HAP-1 (cell line): ENCODE measurements around the gene ZC2HC1B.

Experiments used
- DNase-seq, 2 experiments: peaks; one replicate each; pipeline ENCODE4 v3.0.0-alpha.2; 2016 to 2020; ENCODE audit warnings: low spot score in 2 of 2
- H3K27me3 ChIP-seq: fragments of 250-450 bp; sonication (Bioruptor Pico); 2 replicates; pipeline ENCODE4 v1.5.1; 2020; ENCODE audit warnings: low read depth, mild to moderate bottlenecking, moderate library complexity
- H3K36me3 ChIP-seq: fragments of 250-450 bp; sonication (Bioruptor Pico); replicated peaks from 2 replicates; pipeline ENCODE4 v1.5.1; 2020; ENCODE audit warnings: mild to moderate bottlenecking
- H3K4me1 ChIP-seq: fragments of 250-450 bp; sonication (Bioruptor Pico); 2 replicates; pipeline ENCODE4 v1.5.1; 2020; ENCODE audit warnings: mild to moderate bottlenecking
- H3K4me3 ChIP-seq: fragments of 250-450 bp; sonication (Bioruptor Pico); 2 replicates; pipeline ENCODE4 v1.5.1; 2020; ENCODE audit warnings: mild to moderate bottlenecking, moderate library complexity
- H3K9me3 ChIP-seq: fragments of 250-450 bp; sonication (Bioruptor Pico); 2 replicates; pipeline ENCODE4 v1.5.1; 2020; ENCODE audit warnings: mild to moderate bottlenecking, moderate library complexity
- in situ Hi-C: fragments of 300-500 bp; cut with MboI; formaldehyde crosslinking; loops from 3 replicates; pipeline ENCODE4 v1.14.3; 2020; ENCODE audit warnings: low sequenced_read_pairs, inconsistent platforms, mixed read lengths

Gene ZC2HC1B

DNA sequence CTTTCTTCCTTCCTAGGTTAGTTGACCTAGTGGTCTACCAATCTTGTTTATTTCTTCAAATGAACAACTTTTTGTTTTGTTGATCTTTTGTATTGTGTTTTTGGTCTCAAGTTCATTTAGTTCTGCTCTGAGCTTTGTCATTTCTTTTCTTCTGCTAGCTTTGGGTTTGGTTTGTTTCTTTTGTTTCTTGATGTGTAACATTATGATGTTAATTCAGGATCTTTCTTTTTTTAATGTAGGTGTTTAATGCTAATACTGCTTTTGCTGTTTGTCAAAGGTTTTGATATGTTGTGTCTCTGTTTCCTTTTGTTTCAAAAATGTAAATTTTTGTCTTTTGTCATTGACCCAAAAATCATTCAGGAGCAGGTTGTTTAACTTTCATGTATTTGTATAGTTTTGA is 65.7 kb downstream of the ZC2HC1B start:
- DNase-seq = peak in 1 of 2 experiments; percentile 12
- Histone ChIP-seq H3K4me3 (no peak overlapping the region), H3K36me3 (no peaks in the 10 kb centered on the region), H3K27me3 (no peaks in the 10 kb centered on the region), H3K4me1 (no peaks in the 10 kb centered on the region), H3K9me3 (no peaks in the 10 kb centered on the region)
- in situ Hi-C loops = no loop called here

DNA sequence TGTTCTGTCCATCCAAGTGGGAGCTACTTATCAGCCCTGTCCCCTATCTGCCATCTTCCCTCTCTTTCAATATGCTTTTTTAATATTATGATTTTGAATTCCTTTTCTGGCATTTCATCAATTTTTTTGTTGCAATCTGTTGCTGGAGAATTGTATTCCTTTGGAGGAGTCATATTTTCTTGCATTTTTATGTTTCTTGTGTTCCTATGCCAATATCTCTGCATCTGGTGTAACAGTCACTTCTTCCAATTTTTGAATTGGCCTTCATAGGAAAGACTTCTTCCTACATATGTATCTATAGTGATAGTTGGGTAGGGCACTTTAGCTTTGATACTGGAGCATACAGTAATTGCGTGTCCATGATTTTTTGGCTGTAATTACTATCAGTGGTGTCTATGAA is 70.1 kb downstream of the ZC2HC1B start:
- DNase-seq = no peak
- no peak overlapping the region for H3K4me3 ChIP-seq
- H3K4me1 ChIP-seq = peaks cover 5% of the 10 kb centered on the region; the same call in 1 of the 2 replicates
- in situ Hi-C loops = no loop called here
- no peaks in the 10 kb centered on the region for H3K9me3 ChIP-seq
- no peaks in the 10 kb centered on the region for H3K27me3 ChIP-seq
- no peaks in the 10 kb centered on the region for H3K36me3 ChIP-seq

DNA sequence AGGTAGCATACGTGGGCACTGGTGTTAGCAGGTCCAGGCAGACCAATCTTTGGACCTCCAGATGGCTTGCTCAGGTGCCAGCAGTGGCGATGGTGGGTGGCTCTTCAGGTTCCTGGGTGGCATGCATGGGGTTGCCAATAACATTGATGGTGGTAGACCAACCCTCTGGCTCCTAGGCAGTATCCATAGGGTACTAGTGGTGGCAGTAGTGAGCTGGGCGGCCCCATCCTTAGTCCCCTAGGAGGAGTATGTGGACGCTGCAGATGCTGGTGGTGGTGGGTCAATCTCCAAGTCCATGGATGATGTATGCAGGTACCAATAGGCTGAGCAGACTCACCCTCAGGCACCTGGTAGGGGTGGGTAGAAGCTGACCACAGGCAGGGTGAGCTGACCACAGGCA is 70.6 kb downstream of the ZC2HC1B start:
- DNase-seq = no peak
- Histone ChIP-seq H3K27me3 (no peaks in the 10 kb centered on the region), H3K36me3 (no peaks in the 10 kb centered on the region), H3K9me3 (no peaks in the 10 kb centered on the region), H3K4me1 (peaks cover 5% of the 10 kb centered on the region; the same call in 1 of the 2 replicates), H3K4me3 (no peak overlapping the region)
- in situ Hi-C loops = no loop called here

DNA sequence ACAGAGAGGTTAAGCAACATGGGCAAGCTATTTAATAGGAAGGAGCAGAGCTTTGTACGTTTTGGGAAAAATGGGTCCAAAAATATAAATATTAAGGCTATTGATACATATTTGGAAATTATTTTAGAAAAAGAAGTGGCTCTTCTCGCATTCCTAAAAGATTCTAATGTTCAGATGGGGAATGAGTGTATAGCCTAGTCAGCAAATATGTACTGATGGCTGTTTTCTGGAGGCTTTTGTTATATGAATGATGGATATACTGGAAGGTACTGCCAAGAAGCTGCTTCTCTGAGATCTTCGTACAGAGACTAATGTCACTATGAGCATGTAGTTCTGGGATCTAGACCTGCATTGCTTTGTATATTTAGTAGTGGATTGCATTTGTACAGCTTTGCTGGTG is 72.1 kb downstream of the ZC2HC1B start:
- peaks cover 5% of the 10 kb centered on the region; the same call in 1 of the 2 replicates for H3K4me1 ChIP-seq
- DNase-seq = no peak
- H3K4me3 ChIP-seq = no peak overlapping the region
- H3K27me3 ChIP-seq = no peaks in the 10 kb centered on the region
- H3K9me3 ChIP-seq = no peaks in the 10 kb centered on the region
- in situ Hi-C loops = no loop called here
- H3K36me3 ChIP-seq = no peaks in the 10 kb centered on the region

DNA sequence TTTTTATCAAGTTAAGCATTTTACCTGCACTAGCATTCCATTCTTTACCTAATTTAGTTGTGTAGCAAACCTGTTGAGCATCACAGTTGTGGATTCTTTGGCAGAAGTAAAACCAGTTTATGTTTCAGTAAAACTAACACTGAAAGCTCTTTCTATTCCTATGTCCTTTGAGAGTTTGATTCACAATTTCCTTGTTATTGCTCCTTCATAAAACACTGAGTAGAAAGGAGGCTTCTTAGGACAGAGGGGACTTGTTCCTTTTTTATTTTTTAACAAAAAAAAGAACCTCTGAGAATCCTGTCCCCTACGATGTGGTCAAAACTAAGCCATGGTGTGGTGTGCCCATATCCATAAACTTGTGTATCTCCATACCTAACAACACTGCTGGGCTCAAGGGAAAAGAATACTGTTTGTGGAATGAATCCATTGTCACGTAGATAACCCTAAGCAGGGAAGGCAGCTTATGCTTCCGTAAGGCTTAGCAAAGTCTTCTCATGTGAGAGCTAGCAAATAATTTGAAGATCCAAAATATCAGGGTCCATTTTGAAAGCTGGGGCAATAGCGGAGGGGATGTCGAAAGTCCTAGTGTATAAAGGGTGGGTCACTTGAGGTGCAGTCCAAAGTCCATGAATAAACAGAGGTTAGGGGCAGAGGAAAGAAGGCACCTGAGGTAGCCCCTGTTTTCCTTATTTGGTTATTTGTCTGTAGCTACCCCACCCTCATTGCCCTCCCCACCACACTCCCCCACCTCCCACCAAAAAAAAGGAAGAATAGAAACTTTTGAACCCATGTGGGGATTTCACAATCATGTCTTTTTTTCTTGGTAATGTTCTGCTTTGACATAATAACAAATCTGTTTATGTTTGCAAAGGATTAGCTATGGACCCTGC is 72.7 kb downstream of the ZC2HC1B start:
- DNase-seq = no peak
- Histone ChIP-seq H3K4me3 (no peak overlapping the region), H3K4me1 (peaks cover 5% of the 10 kb centered on the region; the same call in 1 of the 2 replicates), H3K27me3 (no peaks in the 10 kb centered on the region), H3K9me3 (no peaks in the 10 kb centered on the region), H3K36me3 (no peaks in the 10 kb centered on the region)
- in situ Hi-C loops = no loop called here

DNA sequence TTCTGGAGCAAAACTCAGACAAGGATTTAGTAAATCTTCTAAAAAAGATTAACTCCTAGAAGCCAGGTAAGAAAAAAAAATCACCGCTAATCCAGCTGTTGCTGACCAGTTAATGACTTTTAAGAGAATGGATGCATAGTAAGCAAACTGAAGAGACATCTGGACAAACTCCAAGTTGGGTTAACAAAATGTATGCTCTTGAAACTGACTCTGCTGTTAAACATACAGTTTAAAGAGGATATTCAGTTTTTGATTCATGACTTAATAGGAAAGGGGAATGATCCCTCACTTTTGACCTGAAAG is 73.3 kb downstream of the ZC2HC1B start:
- peak in 1 of 2 experiments; percentile 23 for DNase-seq
- in situ Hi-C loops = no loop called here
- H3K9me3 ChIP-seq = no peaks in the 10 kb centered on the region
- peaks cover 5% of the 10 kb centered on the region; the same call in 1 of the 2 replicates for H3K4me1 ChIP-seq
- H3K36me3 ChIP-seq = no peaks in the 10 kb centered on the region
- H3K27me3 ChIP-seq = no peaks in the 10 kb centered on the region
- no peak overlapping the region for H3K4me3 ChIP-seq

DNA sequence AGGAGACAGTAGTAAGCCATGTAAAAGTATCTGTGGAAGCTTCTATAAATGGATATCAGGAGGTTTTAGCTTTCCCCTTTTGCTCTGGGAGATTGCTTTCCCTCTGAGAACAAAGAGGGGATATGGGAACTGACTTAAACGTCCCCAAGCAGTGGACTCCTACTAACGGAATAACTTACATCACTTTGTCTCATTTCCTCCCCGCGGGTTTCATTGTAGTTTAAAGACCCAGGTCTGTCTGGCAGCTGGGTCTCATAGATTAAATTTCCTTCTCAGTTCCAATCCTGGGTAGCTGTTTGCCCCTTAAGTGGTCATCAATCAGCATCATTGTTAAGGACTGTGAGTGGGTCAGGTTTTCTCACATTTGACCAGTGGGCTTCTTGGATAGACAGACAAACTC is 75.1 kb downstream of the ZC2HC1B start:
- H3K27me3 ChIP-seq = no peaks in the 10 kb centered on the region; the same call in 1 of the 2 replicates
- H3K36me3 ChIP-seq = no peaks in the 10 kb centered on the region
- H3K9me3 ChIP-seq = no peaks in the 10 kb centered on the region
- H3K4me1 ChIP-seq = peaks cover 5% of the 10 kb centered on the region; the same call in 1 of the 2 replicates
- DNase-seq = no peak
- H3K4me3 ChIP-seq = no peak overlapping the region
- in situ Hi-C loops = no loop called here

DNA sequence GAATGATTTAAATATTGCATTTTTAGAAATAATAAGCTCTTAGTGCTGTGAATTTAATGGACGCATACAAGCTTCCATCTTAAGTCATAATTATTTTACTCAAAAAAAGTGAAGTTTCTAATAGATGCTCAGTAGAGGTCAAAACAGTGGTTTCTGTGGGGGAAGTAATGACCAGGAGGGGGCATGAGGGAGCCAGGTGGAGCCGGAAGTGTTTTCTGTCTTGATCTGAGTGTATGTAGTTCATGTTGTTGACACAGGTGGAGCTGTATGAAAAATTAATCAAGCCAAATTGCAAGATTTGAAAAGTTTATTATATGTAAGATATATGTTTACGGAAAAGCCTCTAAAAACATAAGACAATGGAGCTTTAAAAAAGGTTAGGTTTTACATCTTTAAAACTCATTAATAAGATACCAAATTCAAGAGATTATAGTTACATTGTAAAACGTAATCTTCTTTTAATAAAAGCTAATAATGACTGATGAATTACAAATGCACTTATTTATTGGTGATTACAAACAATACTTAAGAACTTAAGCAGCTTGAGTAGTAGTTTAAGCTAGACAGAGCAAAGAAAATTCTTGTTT is 75.8 kb downstream of the ZC2HC1B start:
- H3K27me3 ChIP-seq = no peaks in the 10 kb centered on the region; the same call in 1 of the 2 replicates
- no peaks in the 10 kb centered on the region for H3K9me3 ChIP-seq
- in situ Hi-C loops = loop anchor here (5.0 kb wide), 1 partner anchor 72 kb away; no protein-coding TSS in a partner anchor
- no peak overlapping the region for H3K4me3 ChIP-seq
- peak; percentile 58 to 72 for DNase-seq
- no peaks in the 10 kb centered on the region for H3K36me3 ChIP-seq
- H3K4me1 ChIP-seq = peaks cover 5% of the 10 kb centered on the region; the same call in 1 of the 2 replicates

DNA sequence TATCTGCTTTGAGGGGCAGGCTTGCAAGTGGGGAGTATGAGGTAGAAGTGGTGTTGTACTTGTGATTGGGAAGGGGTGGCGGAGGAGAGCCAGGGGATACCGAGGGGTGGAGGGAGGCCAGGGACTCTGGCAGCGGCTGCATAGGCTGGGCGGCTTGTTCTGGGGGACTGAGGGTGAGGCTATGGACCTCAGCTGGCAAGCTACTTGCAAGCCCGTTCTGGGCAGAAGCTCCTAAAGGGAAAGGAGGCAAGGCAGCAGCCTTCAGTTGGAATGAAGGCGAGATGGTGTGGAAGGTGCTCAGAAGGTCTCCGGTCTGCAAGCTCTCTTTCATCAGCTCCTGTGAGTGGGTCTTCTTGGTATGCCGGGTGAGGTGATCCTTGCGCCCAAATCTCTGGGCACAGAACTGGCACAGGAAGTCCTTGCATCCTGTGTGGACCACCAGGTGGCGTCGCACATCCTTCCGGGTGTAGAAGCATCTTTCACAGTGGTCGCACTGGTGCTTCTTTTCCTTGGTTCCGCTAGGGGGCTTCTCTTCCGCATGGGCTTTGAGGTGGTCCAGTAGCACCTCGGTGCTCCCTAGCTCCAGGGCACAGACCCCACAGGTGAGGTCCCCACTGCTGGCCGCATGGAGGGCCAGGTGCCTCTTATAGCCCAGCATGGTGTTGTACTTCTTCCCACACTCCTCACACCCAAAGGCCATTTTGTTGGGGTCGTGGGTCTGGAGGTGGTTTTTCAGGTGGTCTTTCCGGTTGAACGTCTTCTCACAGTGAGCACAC is 77.8 kb downstream of the ZC2HC1B start:
- DNase-seq = peak; percentile 73 to 91
- in situ Hi-C loops = loop anchor here (5.0 kb wide), 1 partner anchor 70 kb away; no protein-coding TSS in a partner anchor

DNA sequence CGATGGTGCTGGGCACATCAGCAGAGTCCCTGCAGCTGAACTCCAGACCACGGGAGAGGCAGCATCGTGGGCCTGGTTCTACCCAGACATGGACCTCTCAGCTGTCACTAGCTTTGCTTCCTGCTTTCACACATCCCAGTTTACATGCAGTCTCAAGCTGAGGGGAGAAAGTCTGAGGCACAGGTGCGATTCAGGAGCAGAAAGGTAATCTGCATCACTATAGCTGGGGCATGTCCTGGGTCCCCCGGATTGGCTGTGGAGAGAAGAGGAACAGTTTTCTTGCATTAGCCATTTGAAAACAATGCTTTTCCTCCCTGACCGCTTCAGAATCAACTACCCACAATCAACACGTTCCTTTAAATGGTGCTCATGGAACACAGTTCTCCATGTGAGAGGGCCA is 83.9 kb downstream of the ZC2HC1B start:
- H3K9me3 ChIP-seq = no peaks in the 10 kb centered on the region
- in situ Hi-C loops = no loop called here
- H3K36me3 ChIP-seq = no peaks in the 10 kb centered on the region
- H3K27me3 ChIP-seq = no peaks in the 10 kb centered on the region; the same call in 1 of the 2 replicates
- DNase-seq = no peak
- H3K4me1 ChIP-seq = no peaks in the 10 kb centered on the region
- H3K4me3 ChIP-seq = no peak overlapping the region

More for the DNA sequence above, 77.8 kb downstream of the ZC2HC1B start:
- Histone ChIP-seq H3K36me3 (no peaks in the 10 kb centered on the region), H3K27me3 (no peaks in the 10 kb centered on the region; the same call in 1 of the 2 replicates), H3K4me3 (no peak overlapping the region), H3K9me3 (no peaks in the 10 kb centered on the region), H3K4me1 (peaks cover 5% of the 10 kb centered on the region; the same call in 1 of the 2 replicates)

DNA sequence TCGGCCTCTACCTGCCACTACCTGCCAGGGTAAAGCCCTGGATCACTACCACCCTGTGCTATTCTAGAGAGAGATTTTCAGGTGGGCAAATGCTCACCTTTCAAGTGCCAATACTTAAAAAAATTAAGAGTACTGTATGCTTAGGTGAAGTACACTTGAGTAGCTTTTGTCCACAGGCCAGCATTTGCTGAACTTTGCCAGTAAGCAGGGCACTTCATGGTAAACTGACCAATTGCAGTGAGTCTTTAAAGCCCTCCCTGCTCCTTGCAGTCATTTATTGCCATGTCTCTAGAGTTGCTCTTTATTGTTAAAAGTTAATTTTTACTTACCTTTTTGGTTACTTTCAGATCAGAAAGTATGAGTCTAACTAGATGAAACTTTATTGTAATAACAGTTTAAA is 85.3 kb downstream of the ZC2HC1B start:
- no peaks in the 10 kb centered on the region for H3K36me3 ChIP-seq
- no peaks in the 10 kb centered on the region for H3K4me1 ChIP-seq
- no peaks in the 10 kb centered on the region for H3K27me3 ChIP-seq
- no peaks in the 10 kb centered on the region for H3K9me3 ChIP-seq
- in situ Hi-C loops = no loop called here
- no peak overlapping the region for H3K4me3 ChIP-seq
- no peak for DNase-seq

DNA sequence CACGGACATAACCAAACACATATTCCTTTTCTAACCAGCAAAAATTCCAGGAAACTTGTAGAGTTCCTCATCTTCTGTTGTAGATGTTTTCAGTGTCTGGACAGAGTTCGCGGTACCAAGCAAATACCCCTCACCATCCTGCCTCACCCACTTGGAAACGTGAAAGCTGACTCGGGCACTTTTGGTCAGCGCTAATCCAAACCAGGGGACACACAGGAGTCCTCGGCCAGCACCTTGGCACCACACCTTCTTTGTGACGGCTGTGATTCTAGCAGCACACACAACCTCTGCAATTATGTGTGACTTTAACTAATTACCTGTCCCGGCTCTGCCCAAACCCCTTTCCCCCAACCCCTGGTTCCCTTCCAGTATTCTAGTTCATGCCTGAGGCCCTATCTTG is 85.7 kb downstream of the ZC2HC1B start:
- Histone ChIP-seq H3K4me1 (no peaks in the 10 kb centered on the region), H3K4me3 (no peak overlapping the region), H3K9me3 (no peaks in the 10 kb centered on the region), H3K36me3 (no peaks in the 10 kb centered on the region), H3K27me3 (no peaks in the 10 kb centered on the region)
- DNase-seq = no peak
- in situ Hi-C loops = no loop called here

DNA sequence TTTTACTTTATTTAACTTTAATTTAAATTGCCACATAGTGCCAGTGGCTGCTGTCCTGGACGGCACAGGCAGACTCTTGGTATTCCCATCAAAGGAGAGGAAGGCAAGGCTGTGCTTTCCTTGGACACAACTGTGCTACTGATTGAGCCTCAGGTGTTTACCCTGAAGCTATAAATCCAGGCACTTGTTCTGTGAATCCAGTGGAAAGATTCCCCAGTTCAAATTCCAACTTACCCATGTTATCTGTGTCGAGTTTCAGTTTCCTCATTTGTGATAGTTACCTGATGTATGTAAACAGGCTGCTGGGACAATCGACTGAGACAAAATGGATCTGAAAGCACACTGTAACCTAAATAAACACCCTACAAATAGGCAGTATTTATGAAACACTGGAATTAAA is 86.6 kb downstream of the ZC2HC1B start:
- in situ Hi-C loops = no loop called here
- Histone ChIP-seq H3K9me3 (no peaks in the 10 kb centered on the region), H3K27me3 (no peaks in the 10 kb centered on the region), H3K36me3 (no peaks in the 10 kb centered on the region), H3K4me1 (no peaks in the 10 kb centered on the region), H3K4me3 (no peak overlapping the region)
- DNase-seq = no peak
